ENCODE measurements around the gene CFAP99.

CFAP99 gene

DNA sequence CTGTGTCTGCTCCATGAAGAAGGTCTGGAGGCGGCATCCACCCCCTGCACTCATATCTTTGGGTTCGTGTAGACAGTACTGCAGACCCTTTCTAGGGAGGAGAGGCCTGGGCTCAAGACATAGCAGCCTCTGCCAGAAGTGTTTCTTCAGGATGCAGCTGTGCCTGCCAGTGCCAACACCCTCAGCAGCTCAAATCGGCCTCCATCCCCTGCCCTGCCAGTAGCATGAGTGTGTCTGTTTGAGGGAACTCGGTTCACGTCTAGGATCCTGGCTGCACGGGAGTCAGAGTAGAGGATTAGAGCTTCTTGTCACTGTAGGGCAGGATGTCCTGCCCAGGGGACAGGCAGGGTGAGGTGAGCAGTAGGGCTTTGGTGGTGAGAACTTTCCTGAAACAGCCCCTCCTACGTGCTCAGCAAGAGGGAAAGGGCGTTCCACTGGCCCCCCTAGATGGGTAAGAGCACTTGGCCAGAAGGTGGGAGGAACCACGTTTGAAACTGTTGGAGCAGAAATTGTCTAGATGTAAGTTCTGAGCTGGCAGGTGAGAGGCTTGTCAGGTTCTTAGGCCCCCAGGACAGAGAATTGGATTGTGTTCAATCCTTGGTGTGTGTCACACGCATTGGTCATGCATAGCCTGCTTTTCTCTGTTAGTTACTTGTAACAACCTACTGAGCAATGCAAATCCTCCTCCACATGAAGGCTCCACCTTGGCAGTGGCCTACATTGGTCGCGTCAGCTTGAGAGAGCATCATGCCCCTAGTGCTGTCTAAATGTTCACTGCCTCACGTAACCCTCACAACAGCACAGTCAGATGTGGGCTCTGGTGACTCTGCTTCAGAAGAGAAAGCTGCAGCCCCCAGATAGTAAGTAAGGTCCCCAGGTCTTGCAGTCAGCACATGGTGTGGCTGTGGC is 91.8 kb downstream of the CFAP99 start:
- DNase-seq (ENCODE audit: low spot score) = no peak

- DNase-seq (ENCODE audit: low spot score) = no peak
These were observed 92.9 kb downstream of the CFAP99 start for GRCh38 chr4:2511645-2512131.

All from AG08395 (cell line).